ENCODE data around the gene GRID1.

- TF ChIP-seq YY1 (IDR thresholded peaks at IDR 0.05; ENCODE audit: insufficient read depth, insufficient read length) (no peak), ZNF274 (IDR thresholded peaks at IDR 0.05; ENCODE audit: low read depth, low read length) (no peak), SUZ12 (IDR thresholded peaks at IDR 0.05; ENCODE audit: extremely low read depth, insufficient read depth, insufficient read length) (no peak)
These were observed 229.7 kb downstream of the GRID1 start for GRCh38 chr10:86136934-86137333.
